Neural cell (in vitro differentiated cells): ENCODE measurements around the gene RPL27A. TPM values are rescaled to one million over a fixed set of nuclear protein-coding genes. Genes with fewer than 3 reads are reported as not detected.

ENCODE experiments used
- H2AFZ ChIP-seq: fragments of 200-600, 300-800 bp; sonication (generic), shearing (Covaris generic); 2 replicates; pipeline ENCODE4 v1.6.0; 2014; ENCODE audit warnings: low read depth, mild to moderate bottlenecking, antibody characterized with exemption, low read length, moderate library complexity
- H3F3A ChIP-seq: fragments of 200-600 bp; shearing (Covaris generic); 2 replicates; pipeline ENCODE4 v1.6.1; 2016; ENCODE audit warnings: mild to moderate bottlenecking, moderate library complexity, mixed read lengths, antibody characterized with exemption, low read length; ENCODE audit not compliant: insufficient read depth, poor library complexity, severe bottlenecking
- H3K27ac ChIP-seq: fragments of 200-600, 300-800 bp; sonication (generic), shearing (Covaris generic); 2 replicates; pipeline ENCODE4 v1.5.1; 2014; ENCODE audit warnings: mild to moderate bottlenecking, low read length, moderate library complexity
- H3K27me3 ChIP-seq: fragments of 300-800, 200-600 bp; sonication (generic), shearing (Covaris generic); 2 replicates; pipeline ENCODE4 v1.6.0; 2014; ENCODE audit warnings: mild to moderate bottlenecking, low read depth, low read length, moderate library complexity; ENCODE audit not compliant: insufficient read depth
- H3K36me3 ChIP-seq: fragments of 300-800, 200-600 bp; sonication (generic), shearing (Covaris generic); 2 replicates; pipeline ENCODE4 v1.5.1; 2014; ENCODE audit warnings: mild to moderate bottlenecking, antibody characterized with exemption, low read length, moderate library complexity; ENCODE audit not compliant: insufficient read depth
- H3K4me2 ChIP-seq: fragments of 300-800, 200-600 bp; sonication (generic), shearing (Covaris generic); 2 replicates; pipeline ENCODE4 v1.6.0; 2014; ENCODE audit warnings: mild to moderate bottlenecking, low read length
- H3K4me3 ChIP-seq: fragments of 300-800, 200-600 bp; sonication (generic), shearing (Covaris generic); 2 replicates; pipeline ENCODE4 v1.5.1; 2014; ENCODE audit warnings: mild to moderate bottlenecking, low read length, moderate library complexity
- H3K79me2 ChIP-seq: fragments of 200-600 bp; shearing (Covaris generic); replicated peaks from 2 replicates; pipeline ENCODE4 v1.6.0; 2014; ENCODE audit warnings: mild to moderate bottlenecking, low read length, moderate library complexity; ENCODE audit not compliant: insufficient read depth
- H3K9ac ChIP-seq: fragments of 300-800, 200-600 bp; sonication (generic), shearing (Covaris generic); 2 replicates; pipeline ENCODE4 v1.6.1; 2016; ENCODE audit warnings: mild to moderate bottlenecking, low read length, mixed read lengths
- H3K9me2 ChIP-seq: fragments of 200-600 bp; shearing (Covaris generic); 2 replicates; pipeline ENCODE4 v1.6.1; 2016; ENCODE audit warnings: mild to moderate bottlenecking, low read length, mixed read lengths; ENCODE audit not compliant: insufficient read depth
- H3K9me3 ChIP-seq: fragments of 200-600, 300-800 bp; sonication (generic), shearing (Covaris generic); 2 replicates; pipeline ENCODE4 v1.6.1; 2016; ENCODE audit warnings: mild to moderate bottlenecking, mixed run types, low read length, moderate library complexity, mixed read lengths
- H4K20me1 ChIP-seq: fragments of 200-600 bp; shearing (Covaris generic); 2 replicates; pipeline ENCODE4 v1.6.1; 2016; ENCODE audit warnings: mild to moderate bottlenecking, mixed run types; ENCODE audit not compliant: insufficient read depth
- EP300 ChIP-seq: fragments of 450-650 bp; conservative IDR thresholded peaks from 2 replicates; pipeline ENCODE4 v1.6.1; 2014; ENCODE audit warnings: antibody characterized with exemption, mild to moderate bottlenecking, moderate library complexity; ENCODE audit not compliant: poor library complexity, severe bottlenecking
- EZH2 ChIP-seq: fragments of 200-600, 300-800 bp; shearing (Covaris generic), sonication (generic); IDR thresholded peaks from 2 replicates; pipeline ENCODE4 v1.6.1; 2014; ENCODE audit warnings: antibody characterized with exemption, low read length, borderline replicate concordance, mild to moderate bottlenecking; ENCODE audit not compliant: insufficient read depth, poor library complexity, severe bottlenecking
- MXI1 ChIP-seq: fragments of 450-650 bp; conservative IDR thresholded peaks from 2 replicates; pipeline ENCODE4 v1.6.1; 2014; ENCODE audit warnings: antibody characterized with exemption, mild to moderate bottlenecking; ENCODE audit not compliant: poor library complexity, severe bottlenecking
- POLR2AphosphoS5 ChIP-seq: IDR thresholded peaks from 2 replicates; pipeline ENCODE4 v1.6.1; 2012
- RAD21 ChIP-seq: fragments of 450-650 bp; conservative IDR thresholded peaks from 2 replicates; pipeline ENCODE4 v1.6.1; 2014; ENCODE audit warnings: antibody characterized with exemption, mild to moderate bottlenecking, moderate library complexity
- SMC3 ChIP-seq: fragments of 450-650 bp; conservative IDR thresholded peaks from 2 replicates; pipeline ENCODE4 v1.6.1; 2014; ENCODE audit warnings: antibody characterized with exemption, mild to moderate bottlenecking, moderate library complexity; ENCODE audit not compliant: poor library complexity
- TAF1 ChIP-seq: IDR thresholded peaks from 2 replicates; pipeline ENCODE4 v1.6.1; 2012; ENCODE audit warnings: low read depth
- polyA plus RNA-seq: library from polyadenylated mRNA; depleted of rRNA; stranded (reverse); fragments of >200 nt; gene quantifications from 2 replicates; pipeline ENCODE4 v1.2.3, GENCODE V29; 2014
- TF ChIP-seq, protein P1 (sequence below): fragments of 450-650 bp; IDR thresholded peaks from 2 replicates; pipeline ENCODE4 v1.5.1; 2014; ENCODE audit warnings: antibody characterized with exemption, mild to moderate bottlenecking, moderate library complexity; ENCODE audit not compliant: poor library complexity, severe bottlenecking
- TF ChIP-seq, protein P2 (sequence below): IDR thresholded peaks from 2 replicates; pipeline ENCODE4 v1.6.1; 2012; ENCODE audit warnings: borderline replicate concordance

Gene RPL27A
- polyA plus RNA-seq, 1 donor from 2014 or later = 700 TPM

DNA sequence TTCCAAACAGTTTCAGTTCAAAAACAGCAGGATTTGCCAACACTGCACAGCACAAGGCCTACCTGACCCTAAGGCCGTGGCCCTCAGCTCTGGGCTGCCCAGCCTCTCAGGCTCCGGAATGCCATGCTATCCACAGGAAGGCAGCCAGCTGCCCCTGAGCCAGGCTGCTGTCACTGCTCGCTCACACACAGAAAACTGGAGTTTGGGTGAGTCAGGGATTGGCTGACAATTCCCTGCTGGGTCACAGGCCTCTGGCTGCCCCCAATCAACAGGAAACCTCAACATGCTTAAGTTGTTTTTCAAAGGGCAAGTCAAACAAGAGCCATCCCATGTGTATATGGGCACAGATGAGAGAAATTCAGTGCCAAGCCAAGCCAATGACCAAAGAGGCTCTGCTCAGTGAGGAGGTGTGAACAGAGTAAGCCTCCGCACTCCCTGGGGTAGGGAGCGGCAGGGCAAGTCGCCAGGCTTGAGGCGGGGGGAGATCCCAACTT is 50.2 kb downstream of the RPL27A start:
- no peak overlapping the region for H3K27ac ChIP-seq
- no peak for TF ChIP-seq POLR2AphosphoS5
- no peak for TF ChIP-seq MXI1
- no peak for TF ChIP-seq SMC3
- TF ChIP-seq, protein P1, sequence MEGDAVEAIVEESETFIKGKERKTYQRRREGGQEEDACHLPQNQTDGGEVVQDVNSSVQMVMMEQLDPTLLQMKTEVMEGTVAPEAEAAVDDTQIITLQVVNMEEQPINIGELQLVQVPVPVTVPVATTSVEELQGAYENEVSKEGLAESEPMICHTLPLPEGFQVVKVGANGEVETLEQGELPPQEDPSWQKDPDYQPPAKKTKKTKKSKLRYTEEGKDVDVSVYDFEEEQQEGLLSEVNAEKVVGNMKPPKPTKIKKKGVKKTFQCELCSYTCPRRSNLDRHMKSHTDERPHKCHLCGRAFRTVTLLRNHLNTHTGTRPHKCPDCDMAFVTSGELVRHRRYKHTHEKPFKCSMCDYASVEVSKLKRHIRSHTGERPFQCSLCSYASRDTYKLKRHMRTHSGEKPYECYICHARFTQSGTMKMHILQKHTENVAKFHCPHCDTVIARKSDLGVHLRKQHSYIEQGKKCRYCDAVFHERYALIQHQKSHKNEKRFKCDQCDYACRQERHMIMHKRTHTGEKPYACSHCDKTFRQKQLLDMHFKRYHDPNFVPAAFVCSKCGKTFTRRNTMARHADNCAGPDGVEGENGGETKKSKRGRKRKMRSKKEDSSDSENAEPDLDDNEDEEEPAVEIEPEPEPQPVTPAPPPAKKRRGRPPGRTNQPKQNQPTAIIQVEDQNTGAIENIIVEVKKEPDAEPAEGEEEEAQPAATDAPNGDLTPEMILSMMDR = no peak
- no peak for TF ChIP-seq EP300
- no peak for TF ChIP-seq EZH2
- no peak for TF ChIP-seq RAD21
- TF ChIP-seq TAF1 = no peak
- TF ChIP-seq, protein P2, sequence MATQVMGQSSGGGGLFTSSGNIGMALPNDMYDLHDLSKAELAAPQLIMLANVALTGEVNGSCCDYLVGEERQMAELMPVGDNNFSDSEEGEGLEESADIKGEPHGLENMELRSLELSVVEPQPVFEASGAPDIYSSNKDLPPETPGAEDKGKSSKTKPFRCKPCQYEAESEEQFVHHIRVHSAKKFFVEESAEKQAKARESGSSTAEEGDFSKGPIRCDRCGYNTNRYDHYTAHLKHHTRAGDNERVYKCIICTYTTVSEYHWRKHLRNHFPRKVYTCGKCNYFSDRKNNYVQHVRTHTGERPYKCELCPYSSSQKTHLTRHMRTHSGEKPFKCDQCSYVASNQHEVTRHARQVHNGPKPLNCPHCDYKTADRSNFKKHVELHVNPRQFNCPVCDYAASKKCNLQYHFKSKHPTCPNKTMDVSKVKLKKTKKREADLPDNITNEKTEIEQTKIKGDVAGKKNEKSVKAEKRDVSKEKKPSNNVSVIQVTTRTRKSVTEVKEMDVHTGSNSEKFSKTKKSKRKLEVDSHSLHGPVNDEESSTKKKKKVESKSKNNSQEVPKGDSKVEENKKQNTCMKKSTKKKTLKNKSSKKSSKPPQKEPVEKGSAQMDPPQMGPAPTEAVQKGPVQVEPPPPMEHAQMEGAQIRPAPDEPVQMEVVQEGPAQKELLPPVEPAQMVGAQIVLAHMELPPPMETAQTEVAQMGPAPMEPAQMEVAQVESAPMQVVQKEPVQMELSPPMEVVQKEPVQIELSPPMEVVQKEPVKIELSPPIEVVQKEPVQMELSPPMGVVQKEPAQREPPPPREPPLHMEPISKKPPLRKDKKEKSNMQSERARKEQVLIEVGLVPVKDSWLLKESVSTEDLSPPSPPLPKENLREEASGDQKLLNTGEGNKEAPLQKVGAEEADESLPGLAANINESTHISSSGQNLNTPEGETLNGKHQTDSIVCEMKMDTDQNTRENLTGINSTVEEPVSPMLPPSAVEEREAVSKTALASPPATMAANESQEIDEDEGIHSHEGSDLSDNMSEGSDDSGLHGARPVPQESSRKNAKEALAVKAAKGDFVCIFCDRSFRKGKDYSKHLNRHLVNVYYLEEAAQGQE = no peak
- H3K27me3 ChIP-seq = no peaks in the 10 kb centered on the region
- no peaks in the 10 kb centered on the region for H4K20me1 ChIP-seq
- no peaks in the 10 kb centered on the region for H3K79me2 ChIP-seq
- no peak overlapping the region for H3K9ac ChIP-seq
- no peak overlapping the region for H3K4me3 ChIP-seq
- H3F3A ChIP-seq = no peaks in the 10 kb centered on the region
- no peak overlapping the region for H3K4me2 ChIP-seq
- no peaks in the 10 kb centered on the region for H3K9me2 ChIP-seq
- H2AFZ ChIP-seq = no peak overlapping the region
- H3K36me3 ChIP-seq = no peaks in the 10 kb centered on the region
- H3K9me3 ChIP-seq = no peaks in the 10 kb centered on the region

DNA sequence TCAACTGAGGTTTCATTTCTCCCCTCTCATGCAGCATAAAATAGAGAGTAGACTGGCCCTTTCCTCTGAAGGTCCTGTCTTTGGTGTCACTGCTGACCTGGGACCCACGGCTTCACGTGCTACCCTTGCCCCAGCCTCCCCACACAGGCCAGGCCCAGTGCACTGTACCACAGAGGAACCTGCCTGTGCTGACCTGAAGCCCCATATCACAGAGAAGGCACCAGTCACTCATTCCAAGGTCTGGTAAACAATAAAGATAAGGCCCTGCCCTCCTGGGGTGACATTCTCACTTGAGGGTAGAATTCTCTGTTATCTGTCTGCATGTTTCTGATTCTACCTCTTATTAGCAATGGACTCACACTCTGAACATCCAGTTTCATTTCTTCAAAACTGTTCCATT is 51.3 kb downstream of the RPL27A start:
- Histone ChIP-seq H3K36me3 (no peaks in the 10 kb centered on the region), H4K20me1 (no peaks in the 10 kb centered on the region), H3F3A (no peaks in the 10 kb centered on the region), H3K4me3 (no peak overlapping the region), H3K27ac (no peak overlapping the region), H3K9me2 (no peaks in the 10 kb centered on the region), H3K4me2 (no peak overlapping the region), H3K79me2 (no peaks in the 10 kb centered on the region), H2AFZ (no peak overlapping the region), H3K9me3 (no peaks in the 10 kb centered on the region), H3K27me3 (no peaks in the 10 kb centered on the region), H3K9ac (no peak overlapping the region)
- TF ChIP-seq, protein P1 = no peak
- TF ChIP-seq EP300 (no peak), POLR2AphosphoS5 (no peak), SMC3 (no peak), MXI1 (no peak), EZH2 (no peak), TAF1 (no peak), RAD21 (no peak)
- TF ChIP-seq, protein P2 = no peak
